Ovary (tissue), 9 donors: ENCODE measurements around the gene TNRC6C. TPM values are rescaled to one million over a fixed set of nuclear protein-coding genes. Genes with fewer than 3 reads are reported as not detected.
"Not testable (repeated sequence)": the region's sequence is repeated elsewhere in the genome, so short reads cannot be mapped to it uniquely, and the experiment has no call there.

Experiments used
- DNase-seq, 5 donors: peaks; one replicate each; pipeline ENCODE4 v3.0.0-alpha.2; 2019 to 2020
- H3K27ac ChIP-seq, 2 donors: fragments of 200-600 bp; one replicate each; pipeline versions ENCODE4 v1.5.1 to v1.8.0; 2019 to 2022
- H3K27me3 ChIP-seq: fragments of 200-600 bp; one replicate; pipeline ENCODE4 v1.8.0; 2022
- H3K36me3 ChIP-seq: fragments of 200-600 bp; sonication (generic); one replicate; pipeline ENCODE4 v1.5.1; 2019
- H3K4me1 ChIP-seq: one replicate; pipeline ENCODE4 v1.8.1; 2013; ENCODE audit warnings: mild to moderate bottlenecking, moderate library complexity; ENCODE audit not compliant: insufficient read depth
- H3K4me3 ChIP-seq: fragments of 200-600 bp; sonication (generic); one replicate; pipeline ENCODE4 v1.5.1; 2017
- H3K9me3 ChIP-seq, 2 donors: fragments of 200-600 bp in 1 of 2; sonication (generic) in 1 of 2; one replicate each; pipeline versions ENCODE4 v1.5.1 to v1.8.1; 2013 to 2019; ENCODE audit warnings: mild to moderate bottlenecking in 1 of 2, moderate library complexity in 1 of 2
- EP300 ChIP-seq: sonication (generic); formaldehyde crosslinking; IDR thresholded peaks from one replicate; pipeline ENCODE4 v1.6.1; 2017; ENCODE audit warnings: antibody characterized with exemption
- POLR2A ChIP-seq: fragments of 450-650 bp; IDR thresholded peaks from one replicate; pipeline ENCODE4 v1.6.1; 2017; ENCODE audit warnings: antibody characterized with exemption, mild to moderate bottlenecking, moderate library complexity
- WGBS, 3 donors: extraction: QIAGEN DNeasy Blood & Tissue Kit in 1 of 3; methylation state at CpG; one replicate each; pipeline versions ENCODE4 v1.1.5 to v1.1.7; 2013 to 2017; 5-methylcytosine and 5-hydroxymethylcytosine counted together
- intact Hi-C, 4 donors: fragments of 100-400 bp; cut with DNase I; formaldehyde crosslinking; loops; one replicate each; pipeline versions ENCODE4 v1.11.0 to v1.15.1; 2022 to 2023
- polyA plus RNA-seq, 2 donors: library from polyadenylated mRNA; stranded (reverse); fragments of 200-250 nt in 1 of 2; fragments of 350-450 nt in 1 of 2; fragmentation: Illumina TruSeq in 1 of 2; extraction: RNeasy Lipid Tissue Mini Kit (QIAGEN cat#74804) in 1 of 2; gene quantifications; one replicate each; pipeline ENCODE4 v1.2.3, GENCODE V29; 2013 to 2014
- total RNA-seq, 7 donors: library from RNA; depleted of rRNA in 2 of 7; stranded (reverse); fragments of >200 nt in 2 of 7; fragmentation: NEBNext Ultra II Directional in 3 of 7; extraction: Animal tissue kit (Norgen Biotek cat#: 25700) in 3 of 7; gene quantifications; one replicate each; pipeline versions ENCODE4 v1.1.0 to v1.2.4, GENCODE V29; 2016 to 2023
- TF ChIP-seq, protein P1 (sequence below), 3 donors: fragments of 450-650 bp in 2 of 3; fragments of 200-600 bp in 1 of 3; IDR thresholded peaks; one replicate each; pipeline versions ENCODE4 v1.5.1 to v1.8.0; 2016 to 2022; ENCODE audit warnings: antibody characterized with exemption in 3 of 3, mild to moderate bottlenecking in 1 of 3
- donor health status: DM: no; HTN: no; CAD: no; lungs with moderate emphysema.
- donor health status: DM: no; HTN: no; CAD: no.
- donor health status: Bipolar disorder and iron deficiency.
- donor health status: DM: yes; HTN: yes; CAD: no.
- donor health status: DM: no; HTN: no; CAD: no.
- donor health status: DM: yes; HTN: yes; CAD: no.

Gene TNRC6C
- total and polyA plus RNA-seq, 9 donors: 8.7 to 45.3 (median 32.5) TPM

DNA sequence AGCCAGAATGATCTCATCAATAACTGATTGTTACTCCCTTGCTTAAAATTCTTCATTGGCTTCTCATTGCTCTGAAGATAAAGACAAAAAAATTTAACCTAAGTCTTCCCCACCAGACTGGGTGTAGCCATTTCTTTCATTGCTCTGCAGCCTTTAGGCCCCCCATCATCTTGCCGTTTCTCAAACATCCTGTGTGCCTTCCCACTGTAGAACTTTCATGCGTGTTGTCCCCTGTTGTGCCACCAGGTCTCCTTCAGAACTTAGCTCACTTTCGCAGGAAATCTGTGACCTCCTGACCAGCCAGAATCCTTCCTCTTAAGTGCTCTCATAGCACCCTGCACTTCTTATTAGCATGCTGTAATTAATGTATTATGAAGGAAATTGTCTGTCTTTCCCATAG lies 31.8 kb downstream of the TNRC6C start:
- 95 to 97% (median 96%) methylated on average over 3 of the region's 3 CpGs for WGBS, 3 donors

DNA sequence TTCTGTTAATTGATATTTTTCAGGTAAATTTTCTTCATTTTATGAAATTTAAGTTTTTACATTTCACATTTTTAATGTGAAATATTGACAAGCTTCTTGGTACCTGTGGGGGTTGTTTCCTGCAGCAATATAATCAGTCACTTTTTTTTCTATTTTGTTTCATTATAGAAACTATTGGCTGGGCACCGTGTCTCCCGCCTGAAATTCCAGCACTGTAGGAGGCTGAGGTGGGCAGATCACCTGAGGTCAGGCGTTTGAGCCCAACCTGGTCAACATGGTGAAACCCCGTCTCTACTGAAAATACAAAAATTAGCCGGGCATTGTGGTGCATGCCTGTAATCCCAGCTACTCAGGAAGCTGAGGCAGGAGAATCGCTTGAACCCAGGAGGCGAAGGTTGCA lies 35.2 kb downstream of the TNRC6C start:
- intact Hi-C loops, H3K4me1 ChIP-seq, DNase-seq: not testable (repeated sequence)

More for the DNA sequence above, 31.8 kb downstream of the TNRC6C start:
- DNase-seq: no peak
- H3K27ac ChIP-seq: no peak overlapping the region
- TF ChIP-seq, protein P1, sequence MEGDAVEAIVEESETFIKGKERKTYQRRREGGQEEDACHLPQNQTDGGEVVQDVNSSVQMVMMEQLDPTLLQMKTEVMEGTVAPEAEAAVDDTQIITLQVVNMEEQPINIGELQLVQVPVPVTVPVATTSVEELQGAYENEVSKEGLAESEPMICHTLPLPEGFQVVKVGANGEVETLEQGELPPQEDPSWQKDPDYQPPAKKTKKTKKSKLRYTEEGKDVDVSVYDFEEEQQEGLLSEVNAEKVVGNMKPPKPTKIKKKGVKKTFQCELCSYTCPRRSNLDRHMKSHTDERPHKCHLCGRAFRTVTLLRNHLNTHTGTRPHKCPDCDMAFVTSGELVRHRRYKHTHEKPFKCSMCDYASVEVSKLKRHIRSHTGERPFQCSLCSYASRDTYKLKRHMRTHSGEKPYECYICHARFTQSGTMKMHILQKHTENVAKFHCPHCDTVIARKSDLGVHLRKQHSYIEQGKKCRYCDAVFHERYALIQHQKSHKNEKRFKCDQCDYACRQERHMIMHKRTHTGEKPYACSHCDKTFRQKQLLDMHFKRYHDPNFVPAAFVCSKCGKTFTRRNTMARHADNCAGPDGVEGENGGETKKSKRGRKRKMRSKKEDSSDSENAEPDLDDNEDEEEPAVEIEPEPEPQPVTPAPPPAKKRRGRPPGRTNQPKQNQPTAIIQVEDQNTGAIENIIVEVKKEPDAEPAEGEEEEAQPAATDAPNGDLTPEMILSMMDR (IDR thresholded peaks at IDR 0.05): no peak
- no peak for TF ChIP-seq POLR2A
- TF ChIP-seq EP300: no peak
- intact Hi-C loops: no loop called here
- H3K4me1 ChIP-seq: peaks cover 4% of the 10 kb centered on the region
- no peak overlapping the region for H3K4me3 ChIP-seq
- no peaks in the 10 kb centered on the region for H3K27me3 ChIP-seq
- no peaks in the 10 kb centered on the region for H3K36me3 ChIP-seq
- H3K9me3 ChIP-seq: no peaks in the 10 kb centered on the region

DNA sequence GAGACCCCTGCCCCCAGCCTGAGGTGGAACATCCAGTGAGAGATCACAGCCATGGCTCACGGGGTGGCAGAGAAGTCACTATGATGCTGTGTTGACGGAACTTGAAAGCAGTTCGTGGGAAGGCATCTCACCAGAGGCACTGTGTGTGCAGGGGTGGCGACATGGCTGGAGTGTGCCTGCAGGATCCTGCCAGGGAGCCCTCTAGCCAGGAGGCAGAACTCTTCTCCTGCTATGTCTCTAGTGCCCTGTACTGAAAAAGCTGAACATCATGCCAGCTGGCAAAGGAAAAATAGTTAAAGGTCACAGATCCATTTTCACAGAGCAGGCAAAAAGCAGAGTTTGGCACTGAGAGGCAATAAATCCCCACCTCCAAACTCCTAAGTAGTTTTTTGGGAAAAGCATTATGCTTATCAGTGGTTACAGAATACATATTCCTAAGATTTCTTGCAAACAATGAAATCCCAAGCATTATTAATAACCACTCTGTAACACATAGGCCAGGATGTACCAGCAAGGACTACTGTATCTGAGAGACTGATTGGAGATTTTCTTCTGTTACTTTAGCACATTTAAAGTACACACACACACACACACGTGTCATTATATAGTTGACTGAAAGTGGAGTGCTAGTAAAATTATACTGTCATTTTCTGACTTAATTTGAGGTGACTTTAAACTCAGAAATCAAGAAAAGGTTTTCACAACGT lies 36.8 kb downstream of the TNRC6C start:
- Histone ChIP-seq H3K4me3 (no peak overlapping the region), H3K36me3 (no peaks in the 10 kb centered on the region), H3K27ac (no peak overlapping the region), H3K27me3 (no peaks in the 10 kb centered on the region), H3K4me1 (peaks cover 17% of the 10 kb centered on the region), H3K9me3 (no peaks in the 10 kb centered on the region)
- WGBS, 3 donors: 46 to 56% (median 53%) methylated on average over 6 of the region's 6 CpGs
- intact Hi-C loops: no loop called here
- DNase-seq: no peak
- TF ChIP-seq, protein P1 (IDR thresholded peaks at IDR 0.05): no peak
- TF ChIP-seq EP300: no peak
- TF ChIP-seq POLR2A: no peak

More for the DNA sequence above, 35.2 kb downstream of the TNRC6C start:
- H3K9me3 ChIP-seq, H3K36me3 ChIP-seq, H3K4me3 ChIP-seq, H3K27me3 ChIP-seq, H3K27ac ChIP-seq: not testable (repeated sequence)
- 93 to 97% (median 96%) methylated on average over 7 of the region's 7 CpGs for WGBS, 3 donors

DNA sequence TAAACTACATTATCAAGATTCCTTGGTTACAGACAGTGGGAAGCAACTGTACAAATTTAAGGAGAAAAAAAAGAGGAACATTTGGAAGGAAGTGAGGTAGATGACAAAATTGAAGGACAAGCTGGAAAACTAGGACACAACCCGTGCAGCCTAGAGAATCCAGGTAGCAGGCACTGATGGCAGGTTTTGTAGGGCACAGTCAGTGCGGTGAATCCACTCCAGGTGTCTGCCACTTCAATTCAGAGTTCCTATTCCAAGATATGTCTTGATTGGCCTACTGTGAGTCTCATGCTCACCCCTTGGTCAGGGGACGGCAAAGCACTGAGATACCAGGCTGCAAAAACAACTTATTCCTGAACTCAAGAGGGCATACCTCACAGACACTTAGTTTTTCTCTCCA lies 37.8 kb downstream of the TNRC6C start:
- Histone ChIP-seq H3K4me3 (no peak overlapping the region), H3K27me3 (no peaks in the 10 kb centered on the region), H3K36me3 (no peaks in the 10 kb centered on the region), H3K9me3 (no peaks in the 10 kb centered on the region), H3K27ac (no peak overlapping the region), H3K4me1 (peaks cover 17% of the 10 kb centered on the region)
- 94 to 95% (median 95%) methylated on average over 3 of the region's 3 CpGs for WGBS, 3 donors
- intact Hi-C loops: no loop called here
- no peak for DNase-seq
- no peak for TF ChIP-seq EP300
- TF ChIP-seq, protein P1 (IDR thresholded peaks at IDR 0.05): no peak
- TF ChIP-seq POLR2A: no peak

DNA sequence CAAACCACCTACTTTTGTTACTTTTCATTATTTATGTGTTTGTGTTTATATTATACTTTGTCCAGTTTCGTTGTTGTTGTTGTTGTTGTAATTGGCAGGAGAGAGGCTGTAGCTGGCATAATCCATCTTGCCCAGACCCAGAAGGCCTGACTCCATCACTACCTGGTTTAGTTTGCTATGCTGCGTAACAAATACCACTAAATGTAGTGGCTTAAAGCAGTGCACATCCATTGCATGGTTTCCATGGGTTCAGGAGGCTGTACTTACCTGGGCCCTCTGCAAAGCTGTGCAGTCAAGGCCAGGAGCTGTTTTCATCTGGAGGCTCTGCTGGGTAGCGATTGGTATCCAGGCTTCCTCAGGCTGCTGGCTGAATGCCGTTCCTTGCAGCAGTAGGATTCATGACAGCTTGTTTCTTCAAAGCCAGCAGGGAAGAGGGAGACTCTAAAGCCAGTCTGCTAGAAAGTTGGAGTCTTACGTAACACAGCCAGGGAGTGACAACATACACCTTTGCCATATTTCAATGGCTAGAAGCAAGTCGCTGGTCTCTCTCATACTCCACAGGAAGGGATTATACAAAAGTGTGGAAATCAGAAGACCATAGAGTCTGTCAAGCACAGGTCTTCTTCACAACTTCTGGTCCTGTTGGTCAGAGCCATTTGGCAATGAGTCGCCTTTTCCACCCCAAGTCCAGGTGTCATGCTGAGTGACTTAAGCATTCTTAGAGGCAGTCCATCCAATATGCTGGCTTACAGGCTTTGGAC lies 41.1 kb downstream of the TNRC6C start:
- DNase-seq: no peak
- Histone ChIP-seq H3K4me1 (peaks cover 17% of the 10 kb centered on the region), H3K36me3 (no peaks in the 10 kb centered on the region), H3K9me3 (no peaks in the 10 kb centered on the region), H3K4me3 (no peak overlapping the region), H3K27ac (no peak overlapping the region), H3K27me3 (no peaks in the 10 kb centered on the region)
- intact Hi-C loops: no loop called here
- 94 to 96% (median 95%) methylated on average over 7 of the region's 7 CpGs for WGBS, 3 donors
- TF ChIP-seq POLR2A (no peak), EP300 (no peak)
- TF ChIP-seq, protein P1 (IDR thresholded peaks at IDR 0.05): no peak
